ENCODE measurements around the gene DNM3.

GRCh38 chr1:172071746-172072145 lies 230.4 kb downstream of the DNM3 start:
- TF ChIP-seq EZH2 (IDR thresholded peaks at IDR 0.05; ENCODE audit: insufficient read depth, poor library complexity, severe bottlenecking) = no peak
- no peak for TF ChIP-seq EZH2phosphoT487 (IDR thresholded peaks at IDR 0.05; ENCODE audit: insufficient read depth, low read depth)

Measured in GM23248 (cell line).